ENCODE data around the gene TRPM5.

TRPM5 gene

GRCh38 chr11:2431395-2431794, 12.9 kb downstream of the TRPM5 start:
- Mint-ChIP-seq H3K4me3 (no peak overlapping the region), H3K27ac (no peak overlapping the region), H3K4me1 (no peaks in the 10 kb centered on the region), H3K9me3 (no peaks in the 10 kb centered on the region), H3K36me3 (no peaks in the 10 kb centered on the region), H3K27me3 (no peaks in the 10 kb centered on the region)
- ATAC-seq (replicated peaks), result no peak
- DNase-seq, result no peak

DNA sequence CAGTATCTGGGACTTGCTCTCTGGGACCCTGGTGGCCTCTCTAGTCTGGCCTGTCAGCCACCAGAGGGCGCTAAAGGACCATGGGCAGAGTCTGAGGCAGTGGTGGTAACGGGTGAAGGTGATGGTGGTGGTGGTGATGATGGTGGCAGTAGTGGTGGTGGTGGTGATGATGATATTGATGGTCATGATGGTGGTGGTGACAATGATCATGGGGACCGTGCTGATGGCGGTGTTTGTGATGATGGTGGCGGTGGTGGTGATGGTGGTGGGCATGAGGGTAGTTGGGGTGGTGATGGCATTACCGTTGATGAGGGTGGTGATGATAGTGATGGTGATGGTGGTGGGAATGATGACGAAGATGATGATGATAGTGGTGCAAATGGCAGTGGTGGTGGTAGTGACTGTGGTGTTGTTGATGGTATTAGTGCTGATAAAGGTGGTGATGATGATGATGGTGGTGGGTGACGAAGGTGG, 16.0 kb downstream of the TRPM5 start:
- H3K27ac Mint-ChIP-seq, result no peak overlapping the region

GRCh38 chr11:2427721-2428321, 16.5 kb downstream of the TRPM5 start:
- Mint-ChIP-seq H3K27ac (no peak overlapping the region), H3K27me3 (peaks cover 0 to 9% of the 10 kb centered on the region in 2 donors), H3K4me1 (no peaks in the 10 kb centered on the region), H3K4me3 (no peak overlapping the region), H3K36me3 (no peaks in the 10 kb centered on the region), H3K9me3 (no peaks in the 10 kb centered on the region)
- ATAC-seq (replicated peaks), result peak; percentile 8 to 20
- no peak for DNase-seq

More for the DNA sequence above, 16.0 kb downstream of the TRPM5 start:
- Mint-ChIP-seq H3K4me1 (no peaks in the 10 kb centered on the region), H3K9me3 (no peaks in the 10 kb centered on the region), H3K4me3 (no peak overlapping the region), H3K36me3 (no peaks in the 10 kb centered on the region), H3K27me3 (peaks cover 0 to 9% of the 10 kb centered on the region in 2 donors)
- ATAC-seq (replicated peaks) (peak; percentile 94 to 96), DNase-seq (peak; percentile 63)

GRCh38 chr11:2426826-2427521, 17.3 kb downstream of the TRPM5 start:
- H3K27me3 Mint-ChIP-seq, result peaks cover 0 to 9% of the 10 kb centered on the region in 2 donors
- H3K27ac Mint-ChIP-seq, result no peak overlapping the region
- ATAC-seq (replicated peaks) (no peak), DNase-seq (no peak)
- no peaks in the 10 kb centered on the region for H3K9me3 Mint-ChIP-seq
- H3K4me1 Mint-ChIP-seq, result no peaks in the 10 kb centered on the region
- H3K4me3 Mint-ChIP-seq, result no peak overlapping the region
- H3K36me3 Mint-ChIP-seq, result no peaks in the 10 kb centered on the region

GRCh38 chr11:2426221-2426620, 18.1 kb downstream of the TRPM5 start:
- H3K4me1 Mint-ChIP-seq, result no peaks in the 10 kb centered on the region
- peaks cover 0 to 13% of the 10 kb centered on the region in 2 donors for H3K27me3 Mint-ChIP-seq
- H3K36me3 Mint-ChIP-seq, result no peaks in the 10 kb centered on the region
- no peak for DNase-seq
- no peak for ATAC-seq (replicated peaks)
- H3K9me3 Mint-ChIP-seq, result no peaks in the 10 kb centered on the region
- H3K27ac Mint-ChIP-seq, result no peak overlapping the region
- H3K4me3 Mint-ChIP-seq, result no peak overlapping the region

DNA sequence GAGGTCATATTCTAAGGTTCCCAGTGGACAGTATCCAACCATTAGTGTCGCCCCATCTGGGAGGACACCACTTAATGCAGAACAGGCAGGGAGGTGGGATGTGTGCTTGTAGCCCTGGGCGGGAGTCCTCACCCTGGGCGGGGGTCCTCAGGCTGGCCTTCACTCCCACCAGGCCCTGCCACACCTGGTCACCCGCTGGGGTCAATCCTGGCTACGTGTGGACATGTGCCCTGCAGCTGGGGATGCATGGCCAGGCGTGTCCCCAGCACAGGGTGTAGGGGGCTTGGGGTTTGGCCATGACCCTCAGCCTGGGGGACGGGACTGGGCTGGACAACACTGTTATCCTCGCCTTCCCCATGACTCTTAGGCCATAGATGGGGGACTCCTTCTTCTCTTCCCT, 18.8 kb downstream of the TRPM5 start:
- Mint-ChIP-seq H3K9me3 (no peaks in the 10 kb centered on the region), H3K4me3 (no peak overlapping the region), H3K27me3 (peaks cover 0 to 13% of the 10 kb centered on the region in 2 donors), H3K27ac (no peak overlapping the region), H3K36me3 (no peaks in the 10 kb centered on the region), H3K4me1 (peaks cover 1 to 4% of the 10 kb centered on the region in 2 donors)
- DNase-seq, result no peak
- no peak for ATAC-seq (replicated peaks)

DNA sequence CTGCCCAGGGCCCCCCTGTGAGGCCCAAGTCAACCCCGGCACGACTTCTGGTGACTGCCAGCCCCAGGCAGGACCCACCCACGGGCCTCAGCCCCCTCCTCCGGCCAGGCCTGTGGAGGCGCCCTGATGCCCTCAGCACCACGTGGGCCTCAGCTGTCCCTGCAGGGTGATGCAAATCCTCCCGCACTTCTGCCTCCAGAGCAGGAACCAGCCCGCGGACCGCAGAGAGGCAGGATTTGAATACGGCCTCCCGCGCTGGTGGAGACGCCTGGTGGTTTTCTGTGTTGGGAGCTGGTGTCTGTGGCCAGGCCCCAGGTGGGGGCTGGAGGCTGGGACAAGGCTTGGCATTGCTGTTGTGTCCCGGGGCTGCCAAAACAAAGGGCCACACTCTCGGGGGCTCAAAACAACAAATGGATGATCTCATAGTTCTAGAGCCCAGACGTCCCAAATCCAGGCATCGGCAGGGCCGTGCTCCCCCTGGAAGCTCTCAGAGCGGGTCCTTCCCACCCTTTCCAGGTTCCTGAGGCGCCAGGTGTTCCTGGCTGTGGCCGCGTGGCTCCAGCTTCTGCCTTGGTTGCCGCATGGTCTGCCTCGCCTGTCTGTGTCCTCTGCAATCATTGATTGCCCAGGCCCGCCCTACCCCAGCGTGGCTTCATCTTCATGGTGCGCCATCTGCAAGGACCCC, 19.4 kb downstream of the TRPM5 start:
- Mint-ChIP-seq H3K36me3 (no peaks in the 10 kb centered on the region), H3K4me3 (no peak overlapping the region), H3K4me1 (peaks cover 2 to 7% of the 10 kb centered on the region in 2 donors), H3K9me3 (no peaks in the 10 kb centered on the region), H3K27me3 (peaks cover 0 to 13% of the 10 kb centered on the region in 2 donors), H3K27ac (no peak overlapping the region)
- DNase-seq (no peak), ATAC-seq (replicated peaks) (no peak)

- peaks cover 0 to 13% of the 10 kb centered on the region in 2 donors for H3K27me3 Mint-ChIP-seq
- H3K4me1 Mint-ChIP-seq, result peaks cover 2 to 11% of the 10 kb centered on the region in 2 donors
- no peaks in the 10 kb centered on the region for H3K9me3 Mint-ChIP-seq
- DNase-seq (no peak), ATAC-seq (replicated peaks) (no peak)
- no peaks in the 10 kb centered on the region for H3K36me3 Mint-ChIP-seq
- H3K27ac Mint-ChIP-seq, result peak overlapping the region; percentile 31
- no peak overlapping the region for H3K4me3 Mint-ChIP-seq
Observed at GRCh38 chr11:2423157-2424025, 20.9 kb downstream of the TRPM5 start.

DNA sequence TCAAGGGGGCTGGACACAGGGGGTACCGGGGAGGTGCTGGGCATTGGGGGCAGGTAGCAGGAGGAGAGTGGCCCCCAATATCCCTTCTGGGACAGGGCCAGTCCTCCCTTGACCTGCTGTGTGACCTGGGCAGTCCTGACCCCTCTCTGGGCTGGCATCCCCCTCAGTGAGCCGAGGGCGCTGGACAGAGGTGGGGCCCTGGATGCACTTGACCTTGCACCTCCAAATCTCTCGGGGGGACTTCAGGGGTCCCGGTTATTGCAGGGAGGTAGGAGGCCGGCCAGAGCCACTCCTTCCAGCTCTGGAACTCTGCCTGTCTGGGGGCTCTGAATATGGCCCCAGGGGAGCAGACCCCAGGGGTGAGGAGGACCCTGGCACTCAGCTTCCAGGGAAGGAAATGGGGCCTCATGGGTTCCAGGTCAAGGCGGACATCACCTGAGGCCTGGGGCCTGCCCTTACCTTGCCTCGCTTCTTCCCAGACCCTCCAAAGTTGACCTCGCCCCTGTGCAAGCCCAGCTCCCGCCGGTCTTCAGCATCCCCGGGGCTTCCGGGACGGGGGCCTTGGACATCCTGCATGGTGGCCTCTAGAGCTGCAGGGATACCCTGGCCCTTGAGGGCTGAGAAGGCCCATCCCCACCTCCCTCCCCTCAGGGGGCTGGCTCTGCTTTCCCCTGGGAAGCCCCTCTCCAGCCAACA, 21.7 kb downstream of the TRPM5 start:
- Mint-ChIP-seq H3K9me3 (no peaks in the 10 kb centered on the region), H3K4me3 (no peak overlapping the region), H3K27ac (no peak overlapping the region), H3K27me3 (peaks cover 0 to 13% of the 10 kb centered on the region in 2 donors), H3K36me3 (no peaks in the 10 kb centered on the region), H3K4me1 (peaks cover 2 to 11% of the 10 kb centered on the region in 2 donors)
- DNase-seq, result no peak
- no peak for ATAC-seq (replicated peaks)

DNA sequence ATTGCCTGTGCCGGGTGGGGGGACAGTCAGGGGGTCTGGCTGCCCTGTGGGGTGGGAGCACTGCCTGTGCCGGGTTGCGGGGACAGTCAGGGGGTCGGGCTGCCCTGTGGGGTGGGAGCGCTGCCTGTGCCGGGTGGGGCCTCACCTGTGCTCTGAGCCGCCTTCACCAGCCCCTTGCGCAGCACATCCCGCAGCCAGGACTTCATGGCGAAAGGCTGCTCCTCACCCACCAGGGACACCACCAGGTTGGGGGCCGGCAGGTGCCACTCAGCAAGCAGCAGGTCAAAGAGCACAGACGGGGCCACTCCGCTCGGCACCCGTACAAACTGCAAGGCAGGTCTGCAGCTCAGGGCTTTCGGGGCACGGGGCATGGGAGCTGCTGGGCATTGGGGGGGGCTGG, 22.3 kb downstream of the TRPM5 start:
- H3K36me3 Mint-ChIP-seq, result no peaks in the 10 kb centered on the region
- no peak overlapping the region for H3K27ac Mint-ChIP-seq
- H3K9me3 Mint-ChIP-seq, result no peaks in the 10 kb centered on the region
- H3K27me3 Mint-ChIP-seq, result peaks cover 0 to 13% of the 10 kb centered on the region in 2 donors
- no peak for DNase-seq
- H3K4me1 Mint-ChIP-seq, result peaks cover 2 to 11% of the 10 kb centered on the region in 2 donors
- no peak overlapping the region for H3K4me3 Mint-ChIP-seq
- no peak for ATAC-seq (replicated peaks)

DNA sequence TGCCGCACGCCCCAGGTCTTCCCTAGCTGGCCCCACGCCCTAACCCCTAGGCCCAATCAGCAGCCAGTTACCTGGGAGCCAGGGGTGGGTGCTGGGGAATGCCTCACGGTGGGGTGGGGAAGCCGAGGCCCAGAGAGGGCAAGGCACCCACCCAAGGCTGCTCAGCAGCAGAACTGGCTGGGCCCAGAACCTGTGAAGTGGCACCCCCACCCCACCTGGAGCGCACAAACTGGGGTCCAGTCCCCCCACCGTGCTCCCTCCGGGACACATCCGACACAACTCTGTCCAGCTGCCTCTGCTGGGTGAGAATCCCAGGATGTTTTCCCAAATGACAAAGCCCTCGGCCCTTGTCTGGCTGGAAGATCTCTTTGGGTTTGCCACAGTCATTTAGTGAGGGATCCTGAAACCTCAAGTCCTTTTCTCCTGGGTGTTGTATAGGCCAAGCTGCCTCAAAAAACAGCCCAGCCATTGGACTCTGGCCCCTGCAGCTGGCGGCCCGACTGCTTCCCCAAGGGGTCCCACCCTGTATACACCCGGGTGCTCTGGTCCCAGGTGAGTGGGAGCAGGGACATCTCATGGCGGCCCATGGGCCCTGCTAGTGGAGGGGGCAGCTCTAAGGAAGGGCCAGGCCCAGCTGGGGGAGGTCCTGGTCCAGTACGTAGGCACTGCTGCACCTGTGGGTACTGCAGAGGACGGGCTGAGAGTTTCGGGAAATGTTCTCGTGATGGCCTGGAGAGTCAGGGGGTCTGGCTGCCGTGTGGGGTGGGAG, 22.9 kb downstream of the TRPM5 start:
- no peak for ATAC-seq (replicated peaks)
- H3K9me3 Mint-ChIP-seq, result no peaks in the 10 kb centered on the region
- H3K36me3 Mint-ChIP-seq, result no peaks in the 10 kb centered on the region
- no peak for DNase-seq
- H3K27ac Mint-ChIP-seq, result no peak overlapping the region
- H3K4me3 Mint-ChIP-seq, result no peak overlapping the region
- H3K27me3 Mint-ChIP-seq, result peaks cover 0 to 13% of the 10 kb centered on the region in 2 donors
- H3K4me1 Mint-ChIP-seq, result peaks cover 2 to 11% of the 10 kb centered on the region in 2 donors

DNA sequence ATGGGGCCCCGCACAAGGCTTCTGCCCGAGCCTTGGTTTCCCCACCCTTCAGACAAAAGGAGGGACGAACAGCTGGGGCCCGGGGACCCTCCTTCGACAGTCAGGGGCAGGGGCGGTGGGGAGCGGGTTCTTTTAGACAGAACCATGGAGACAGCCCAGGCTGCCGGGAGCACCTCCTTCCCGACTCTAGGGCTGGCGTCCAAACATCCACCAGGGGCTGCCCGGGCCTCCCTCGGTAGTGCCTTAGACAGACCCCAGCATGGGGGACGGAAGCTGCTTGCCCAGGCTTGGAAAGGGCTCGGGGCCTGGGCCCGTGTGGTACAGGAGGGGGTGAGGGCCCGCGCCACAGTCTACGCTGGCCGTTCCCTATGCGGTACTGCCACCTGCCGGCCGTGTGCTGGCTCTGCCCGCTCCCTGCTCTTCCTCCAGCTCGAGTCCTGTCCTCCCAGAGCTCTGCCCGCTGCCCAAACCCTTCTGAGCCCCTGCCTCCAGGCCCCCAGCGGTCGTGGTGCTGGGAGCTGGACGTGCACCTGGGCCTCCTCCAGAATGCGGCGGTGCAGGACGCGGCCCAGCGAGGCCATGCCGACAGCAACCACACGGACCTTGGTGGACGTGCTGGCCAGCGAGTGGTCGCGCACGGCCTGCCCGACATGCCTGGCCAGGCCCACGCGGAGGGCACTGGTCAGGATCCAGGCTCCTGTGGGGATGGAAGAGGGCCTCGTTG, 23.6 kb downstream of the TRPM5 start:
- Mint-ChIP-seq H3K9me3 (no peaks in the 10 kb centered on the region), H3K27me3 (peaks cover 0 to 13% of the 10 kb centered on the region in 2 donors), H3K36me3 (no peaks in the 10 kb centered on the region), H3K4me3 (no peak overlapping the region), H3K27ac (no peak overlapping the region), H3K4me1 (peaks cover 2 to 11% of the 10 kb centered on the region in 2 donors)
- DNase-seq (peak; percentile 56), ATAC-seq (replicated peaks) (peak; percentile 96 to 98)
